Left ventricle myocardium inferior (tissue), 1 donor: ENCODE measurements around the gene MXD3. TPM values are rescaled to one million over a fixed set of nuclear protein-coding genes. Genes with fewer than 3 reads are reported as not detected.

Experiments used
- DNase-seq: peaks from one replicate; pipeline ENCODE4 v3.0.0-alpha.2; 2020
- H3K27ac ChIP-seq: fragments of 200-600 bp; replicated peaks from 2 replicates; pipeline ENCODE4 v1.8.0; 2021
- H3K27me3 ChIP-seq: fragments of 200-600 bp; 2 replicates; pipeline ENCODE4 v1.8.0; 2021; ENCODE audit warnings: low read depth
- H3K36me3 ChIP-seq: fragments of 200-600 bp; 2 replicates; pipeline ENCODE4 v1.8.0; 2021
- H3K4me1 ChIP-seq: fragments of 200-600 bp; 2 replicates; pipeline ENCODE4 v1.8.0; 2021
- H3K4me3 ChIP-seq: fragments of 200-600 bp; 2 replicates; pipeline ENCODE4 v1.8.0; 2021; ENCODE audit warnings: mild to moderate bottlenecking, moderate library complexity
- H3K9me3 ChIP-seq: fragments of 200-600 bp; replicated peaks from 2 replicates; pipeline ENCODE4 v1.8.0; 2021
- CTCF ChIP-seq: fragments of 200-600 bp; IDR thresholded peaks from 2 replicates; pipeline ENCODE4 v1.8.0; 2021; ENCODE audit warnings: antibody characterized with exemption, mild to moderate bottlenecking, borderline replicate concordance
- intact Hi-C: fragments of 100-400 bp; cut with micrococcal nuclease; formaldehyde crosslinking; loops from one replicate; pipeline ENCODE4 v1.11.0; 2022
- total RNA-seq: library from RNA; stranded (reverse); fragmentation: NEBNext Ultra II Directional; extraction: Animal tissue kit (Norgen Biotek cat#: 25700); gene quantifications from one replicate; pipeline ENCODE4 v1.2.1, GENCODE V29; 2021
- donor health status: DM: no; HTN: yes; CAD: no; lungs with severe emphysema.

Gene MXD3
- total RNA-seq, 1 donor from 2014 or later: 2.3 TPM

- TF ChIP-seq CTCF: peak; percentile 32
- Histone ChIP-seq H3K9me3 (no peaks in the 10 kb centered on the region), H3K36me3 (peaks cover 30% of the 10 kb centered on the region), H3K27ac (peak within 1 kb of the TSS; percentile 93), H3K4me3 (peak within 1 kb of the TSS; percentile 97), H3K27me3 (no peaks in the 10 kb centered on the region), H3K4me1 (peaks cover 65% of the 10 kb centered on the region)
- intact Hi-C loops: no loop called here
- DNase-seq: peak; percentile 92
Measured at GRCh38 chr5:177303121-177303924, 8.4 kb downstream of the MXD3 start, which contains the start of the genes PRELID1 and RAB24. PRELID1 (plus strand) TSS chr5:177303799; CDS start chr5:177303986, 187 bp downstream. RAB24 (minus strand) TSS chr5:177303719; CDS start chr5:177303288, 431 bp downstream.

GRCh38 chr5:177302354-177303110 lies 9.2 kb downstream of the MXD3 start:
- intact Hi-C loops: no loop called here
- no peaks in the 10 kb centered on the region for H3K9me3 ChIP-seq
- H3K27me3 ChIP-seq: no peaks in the 10 kb centered on the region
- DNase-seq: no peak
- H3K36me3 ChIP-seq: peaks cover 34% of the 10 kb centered on the region
- peak overlapping the region; percentile 93 for H3K27ac ChIP-seq
- no peak for TF ChIP-seq CTCF
- peaks cover 65% of the 10 kb centered on the region for H3K4me1 ChIP-seq
- H3K4me3 ChIP-seq: peak overlapping the region; percentile 97

- H3K27ac ChIP-seq: peak overlapping the region; percentile 77
- H3K4me3 ChIP-seq: peak overlapping the region; percentile 97
- no peak for TF ChIP-seq CTCF
Measured at GRCh38 chr5:177301503-177302165, 10.1 kb downstream of the MXD3 start.

GRCh38 chr5:177300951-177301350 lies 10.7 kb downstream of the MXD3 start:
- intact Hi-C loops: no loop called here
- Histone ChIP-seq H3K9me3 (no peaks in the 10 kb centered on the region), H3K27ac (peak overlapping the region; percentile 77), H3K4me1 (peaks cover 78% of the 10 kb centered on the region), H3K4me3 (no peak overlapping the region), H3K36me3 (peaks cover 25% of the 10 kb centered on the region), H3K27me3 (no peaks in the 10 kb centered on the region)
- TF ChIP-seq CTCF: no peak
- DNase-seq: no peak

More at GRCh38 chr5:177301503-177302165, 10.1 kb downstream of the MXD3 start:
- H3K9me3 ChIP-seq: no peaks in the 10 kb centered on the region
- H3K27me3 ChIP-seq: no peaks in the 10 kb centered on the region
- intact Hi-C loops: no loop called here
- DNase-seq: no peak
- H3K4me1 ChIP-seq: peaks cover 71% of the 10 kb centered on the region
- peaks cover 28% of the 10 kb centered on the region for H3K36me3 ChIP-seq

GRCh38 chr5:177300236-177300880 lies 11.3 kb downstream of the MXD3 start:
- H3K27ac ChIP-seq: peak overlapping the region; percentile 77
- intact Hi-C loops: no loop called here
- DNase-seq: peak; percentile 48
- peaks cover 81% of the 10 kb centered on the region for H3K4me1 ChIP-seq
- H3K4me3 ChIP-seq: peak overlapping the region; percentile 9
- no peaks in the 10 kb centered on the region for H3K9me3 ChIP-seq
- H3K27me3 ChIP-seq: no peaks in the 10 kb centered on the region
- TF ChIP-seq CTCF: no peak
- peaks cover 25% of the 10 kb centered on the region for H3K36me3 ChIP-seq
